SK-N-DZ (cell line): ENCODE results near the gene C20orf173. TPM values are rescaled to one million over a fixed set of nuclear protein-coding genes. Genes with fewer than 3 reads are reported as not detected.
"Not testable (repeated sequence)": the region's sequence is repeated elsewhere in the genome, so short reads cannot be mapped to it uniquely, and the experiment has no call there.

Source experiments
- DNase-seq: peaks from one replicate; pipeline ENCODE4 v3.0.0-alpha.2; 2015; ENCODE audit warnings: low spot score
- polyA plus RNA-seq, 2 experiments: library from polyadenylated mRNA; depleted of rRNA; stranded (reverse); fragments of >200 nt; gene quantifications; 2 replicates each; pipeline ENCODE4 v1.2.3, GENCODE V29; 2014

The C20orf173 gene
- not detected in 2 replicates for polyA plus RNA-seq (2014; cell fraction: cytosol; rRNA removed)
- polyA plus RNA-seq (2014; cell fraction: nucleus; rRNA removed), result not detected in 2 replicates

DNA sequence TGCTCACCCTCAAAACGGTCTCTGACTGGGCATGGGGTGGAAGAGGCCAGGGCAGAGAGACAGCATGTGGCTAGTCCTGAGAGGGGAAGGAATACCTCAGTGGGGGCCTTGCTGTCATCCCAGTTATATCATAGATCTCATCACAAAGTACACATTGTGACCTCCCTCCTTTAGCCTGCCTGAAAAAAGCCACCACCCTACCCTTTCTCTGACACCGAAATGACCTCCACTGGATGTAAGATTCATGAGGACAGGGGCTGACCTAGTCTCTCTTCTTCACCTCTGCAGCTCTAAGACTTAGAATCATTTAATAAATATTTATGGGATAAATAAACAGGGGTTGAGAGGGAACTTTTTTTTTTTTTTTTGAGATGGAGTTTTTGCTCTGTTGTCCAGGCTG, at the start of gene C20orf173:
Gene C20orf173, minus strand, starts transcription at position 101 of the 400 bp plus-strand sequence. CDS start 279 bp downstream, outside the sequence.
- DNase-seq, result no peak

DNA sequence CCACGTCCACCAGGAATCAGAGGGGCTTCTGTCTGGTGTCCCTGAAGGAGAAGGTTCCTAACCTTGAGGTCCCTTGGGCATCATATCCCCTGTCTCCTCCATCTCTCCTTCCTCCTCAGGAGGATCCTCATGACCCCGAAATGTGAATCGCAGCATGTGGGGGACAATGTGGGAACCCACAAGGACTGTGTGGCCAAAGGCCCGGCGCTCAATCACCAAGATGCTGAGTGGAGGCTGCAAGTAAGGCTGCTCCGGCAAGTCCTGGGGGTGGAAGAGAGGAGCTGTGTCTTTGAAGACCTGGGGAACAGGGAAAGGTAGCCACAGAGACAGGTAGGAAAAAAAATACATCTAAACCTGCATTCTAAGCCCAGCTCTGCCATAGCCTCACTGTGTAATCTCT, 49.7 kb upstream of the C20orf173 start:
- DNase-seq, result no peak

DNA sequence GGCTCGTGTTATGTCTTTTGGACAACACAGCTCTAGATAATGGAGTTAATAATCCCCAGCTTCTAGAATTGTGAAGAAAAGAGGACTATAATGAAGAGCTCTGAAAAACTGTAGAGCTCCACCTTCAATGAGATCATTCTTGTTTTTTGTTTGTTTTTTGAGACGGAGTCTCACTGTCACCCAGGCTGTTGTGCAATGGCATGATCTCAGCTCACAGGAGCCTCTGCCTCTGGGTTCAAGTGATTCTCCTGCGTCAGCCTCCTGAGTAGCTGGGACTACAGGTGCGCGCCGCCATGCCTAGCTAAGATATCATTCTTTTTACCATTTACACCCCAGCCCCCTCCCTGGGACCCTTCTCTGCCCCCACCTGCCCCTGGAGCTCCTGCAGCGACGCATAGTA, 49.0 kb upstream of the C20orf173 start:
- no peak for DNase-seq

GRCh38 chr20:35576816-35577215, 47.4 kb upstream of the C20orf173 start:
- no peak for DNase-seq

DNA sequence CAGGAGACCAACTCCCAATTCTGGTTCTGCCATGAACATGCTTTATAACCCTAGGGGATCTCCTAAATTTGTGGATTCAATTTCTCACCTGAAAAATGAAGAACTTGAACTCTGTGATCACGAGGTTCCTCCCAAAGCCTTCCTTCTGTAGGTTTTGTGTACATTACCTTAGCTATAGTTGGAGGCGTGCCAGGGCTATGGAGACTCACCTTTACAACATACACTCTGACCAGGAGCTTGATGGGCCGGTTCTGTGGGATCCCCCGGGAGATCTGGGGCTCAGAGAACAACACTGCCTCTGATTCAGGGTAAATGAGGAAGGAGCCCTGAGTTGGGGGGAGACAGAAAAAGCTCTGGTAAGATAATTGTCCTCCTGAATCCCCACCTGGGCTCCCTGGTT, 46.5 kb upstream of the C20orf173 start:
- no peak for DNase-seq

GRCh38 chr20:35572838-35573237, 43.4 kb upstream of the C20orf173 start:
- DNase-seq, result no peak

GRCh38 chr20:35571555-35571954, 42.1 kb upstream of the C20orf173 start:
- no peak for DNase-seq

DNA sequence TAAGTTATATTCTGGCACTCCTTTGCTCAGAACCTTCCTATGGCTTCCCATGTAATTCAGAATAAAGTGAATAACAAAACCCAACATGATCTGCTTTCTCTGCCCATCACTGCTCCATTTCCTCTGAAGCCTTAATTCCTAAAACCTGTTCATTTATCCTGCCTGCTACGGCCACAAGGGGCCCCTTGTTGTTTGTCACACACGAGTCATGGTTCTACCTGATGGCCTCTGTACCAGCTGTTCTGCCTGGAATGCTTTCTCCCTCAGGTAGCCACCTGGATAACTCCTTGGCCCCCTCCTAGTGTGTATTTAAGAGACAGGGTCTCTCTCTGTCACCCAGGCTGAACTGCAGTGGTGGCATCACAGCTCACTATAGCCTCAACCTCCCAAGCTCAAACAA, 39.2 kb upstream of the C20orf173 start:
- DNase-seq, result peak; percentile 43

DNA sequence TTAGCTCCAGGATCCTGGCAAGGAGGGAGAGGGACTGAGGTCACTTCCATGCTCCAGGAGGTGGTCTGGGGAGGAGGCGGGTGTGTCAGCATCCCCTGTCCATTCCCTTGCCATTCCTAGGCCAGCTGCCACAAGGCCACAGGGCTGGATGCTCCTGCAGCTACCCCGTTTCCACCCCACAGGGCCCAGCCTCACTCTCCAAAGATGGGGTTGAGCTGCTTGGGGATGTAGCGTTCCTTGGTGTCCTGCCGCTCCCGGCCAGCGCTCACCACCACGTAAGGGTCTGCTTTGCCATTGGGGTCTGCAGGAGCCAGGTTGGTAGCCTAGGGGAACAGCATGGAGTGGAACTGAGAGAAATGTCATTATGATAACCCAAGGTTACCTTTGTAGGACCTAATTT, 35.5 kb upstream of the C20orf173 start:
- no peak for DNase-seq

GRCh38 chr20:35563834-35564233, 34.4 kb upstream of the C20orf173 start:
- no peak for DNase-seq

GRCh38 chr20:35562541-35563110, 33.2 kb upstream of the C20orf173 start:
- no peak for DNase-seq

- DNase-seq, result peak; percentile 51
Measured at GRCh38 chr20:35561671-35562070, 32.2 kb upstream of the C20orf173 start.

DNA sequence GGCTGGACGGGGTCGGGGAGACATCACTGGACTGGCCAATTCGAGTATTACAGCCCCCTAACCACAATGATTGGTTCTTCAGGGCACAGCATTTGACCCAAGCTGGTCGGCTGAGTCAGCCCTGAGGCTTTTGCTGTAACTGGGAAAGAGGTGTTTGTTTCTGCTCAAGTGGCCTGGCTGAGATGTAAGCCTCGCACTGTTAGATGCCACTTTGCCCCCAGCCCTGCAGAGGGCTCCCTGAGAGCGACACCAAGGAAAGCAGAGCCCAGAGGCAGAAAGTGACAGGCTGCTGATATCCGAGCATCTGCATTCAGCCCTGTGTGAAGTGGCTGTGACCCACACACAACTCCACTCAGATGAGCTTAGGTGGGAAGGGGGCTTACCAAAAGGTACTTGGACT, 31.8 kb upstream of the C20orf173 start:
- peak; percentile 85 for DNase-seq

DNA sequence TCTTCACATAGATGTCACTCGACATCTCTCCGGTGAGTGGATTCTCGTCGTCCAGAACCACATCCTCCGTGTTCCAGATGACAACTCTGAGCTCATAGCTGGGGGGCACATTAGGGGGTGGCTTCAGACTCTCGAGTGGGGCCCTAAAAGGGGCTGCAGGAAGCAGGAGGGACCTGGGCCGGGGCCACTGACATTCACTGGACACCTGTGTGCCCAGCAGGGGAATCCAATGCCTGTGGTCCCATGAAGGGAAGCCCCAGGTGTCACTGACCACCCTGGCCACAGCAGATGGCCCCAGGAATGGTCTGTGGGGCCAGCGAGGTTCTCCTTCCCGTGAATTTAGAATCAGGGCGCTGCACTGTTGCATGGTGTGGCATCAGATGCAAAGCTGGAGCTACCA, 31.1 kb upstream of the C20orf173 start:
- no peak for DNase-seq

- DNase-seq, result no peak
Measured at GRCh38 chr20:35560105-35560511, 30.7 kb upstream of the C20orf173 start.

- DNase-seq, result no peak
Measured at GRCh38 chr20:35559042-35559693, 29.7 kb upstream of the C20orf173 start.

DNA sequence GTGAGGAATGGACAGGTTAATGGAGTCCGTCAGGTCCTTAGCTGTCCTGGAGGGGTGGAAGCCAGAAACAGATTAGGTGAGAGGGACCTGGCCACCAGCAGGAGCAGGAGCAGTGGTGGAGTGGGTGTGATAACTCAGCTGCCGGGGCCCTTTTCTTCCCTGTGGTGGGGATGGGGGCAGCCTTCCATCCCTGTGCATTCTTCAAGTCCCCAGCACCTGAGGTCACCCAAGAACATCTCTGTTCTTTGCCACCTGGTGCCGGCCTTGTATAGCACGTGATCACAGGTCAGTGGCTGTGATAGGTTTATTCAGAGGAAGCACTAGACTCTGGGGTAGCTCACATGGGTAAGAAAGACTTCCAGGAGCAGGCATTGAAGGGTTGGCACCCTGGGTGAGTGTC, 29.0 kb upstream of the C20orf173 start:
- no peak for DNase-seq

- DNase-seq, result no peak
Measured at GRCh38 chr20:35556871-35557270, 27.4 kb upstream of the C20orf173 start.

GRCh38 chr20:35555951-35556645, 26.6 kb upstream of the C20orf173 start:
- no peak for DNase-seq

- not testable (repeated sequence) for DNase-seq
Measured at GRCh38 chr20:35555461-35555860, 26.0 kb upstream of the C20orf173 start.

DNA sequence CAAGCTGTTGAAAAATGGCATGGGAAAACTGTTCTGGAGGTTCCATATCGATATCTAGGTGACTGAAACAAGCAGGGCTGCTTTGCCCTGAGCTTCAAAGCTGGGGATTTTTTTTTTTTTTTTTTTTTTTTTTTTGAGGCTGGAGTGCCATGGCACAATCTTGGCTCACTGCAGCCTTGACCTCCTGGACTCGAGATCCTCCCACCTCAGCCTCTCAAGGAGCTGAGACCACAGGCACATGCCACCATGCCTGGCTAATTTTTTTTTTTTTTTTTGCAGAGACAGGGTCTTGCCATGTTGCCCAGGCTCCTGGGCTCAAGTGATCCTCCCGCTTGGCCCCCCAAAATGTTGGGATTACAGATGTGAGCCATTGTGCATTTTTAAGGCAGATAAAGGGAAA, 23.5 kb upstream of the C20orf173 start:
- DNase-seq, result no peak

GRCh38 chr20:35551503-35551902, 22.1 kb upstream of the C20orf173 start:
- DNase-seq, result no peak

GRCh38 chr20:35547329-35547728, 17.9 kb upstream of the C20orf173 start:
- DNase-seq, result no peak
